Spinal cord (tissue), 10 donors: Measurements from ENCODE around the gene CACNA2D2. TPM values are rescaled to one million over a fixed set of nuclear protein-coding genes. Genes with fewer than 3 reads are reported as not detected.

Experiments used
- DNase-seq, 6 donors: peaks; one replicate each; pipeline versions ENCODE4 v3.0.0 to v3.0.0-alpha.2; 2013 to 2015; ENCODE audit warnings: low spot score in 6 of 6, low read depth in 4 of 6
- H3K27ac ChIP-seq: one replicate; pipeline ENCODE4 v1.5.1; 2013; ENCODE audit warnings: low read depth, low read length, control low read depth
- H3K27me3 ChIP-seq: one replicate; pipeline ENCODE4 v1.6.1; 2013; ENCODE audit warnings: low read length; ENCODE audit not compliant: control insufficient read depth, insufficient read depth
- H3K36me3 ChIP-seq: one replicate; pipeline ENCODE4 v1.6.1; 2013; ENCODE audit warnings: low read length; ENCODE audit not compliant: control insufficient read depth, insufficient read depth
- H3K4me1 ChIP-seq: one replicate; pipeline ENCODE4 v1.6.1; 2013; ENCODE audit warnings: low read length; ENCODE audit not compliant: control insufficient read depth, insufficient read depth
- H3K4me3 ChIP-seq: one replicate; pipeline ENCODE4 v1.5.1; 2013; ENCODE audit warnings: low read depth, low read length, control low read depth
- H3K9me3 ChIP-seq: one replicate; pipeline ENCODE4 v1.6.1; 2013; ENCODE audit warnings: low read length; ENCODE audit not compliant: control insufficient read depth, insufficient read depth
- WGBS: methylation state at CpG from one replicate; pipeline ENCODE4 v1.1.5; 2013; ENCODE audit warnings: missing lambda C conversion rate; ENCODE audit not compliant: insufficient coverage; 5-methylcytosine and 5-hydroxymethylcytosine counted together
- polyA plus RNA-seq, 2 donors: library from polyadenylated mRNA; unstranded; fragments of 120-200 nt; gene quantifications; one replicate each; pipeline ENCODE4 v1.2.1, GENCODE V29; 2013; ENCODE audit not compliant: insufficient read length in 2 of 2
- total RNA-seq, 2 donors: library from RNA; depleted of rRNA in 1 of 2; stranded (reverse); fragments of 120-200 nt in 1 of 2; fragments of >200 nt in 1 of 2; gene quantifications; one replicate each; pipeline versions ENCODE4 v1.2.3 to v1.2.4, GENCODE V29; 2013 to 2014
- donor health status: healthy.

Gene CACNA2D2
- total and polyA plus RNA-seq, 4 donors = 11.6 to 59.2 (median 38.3) TPM

DNA sequence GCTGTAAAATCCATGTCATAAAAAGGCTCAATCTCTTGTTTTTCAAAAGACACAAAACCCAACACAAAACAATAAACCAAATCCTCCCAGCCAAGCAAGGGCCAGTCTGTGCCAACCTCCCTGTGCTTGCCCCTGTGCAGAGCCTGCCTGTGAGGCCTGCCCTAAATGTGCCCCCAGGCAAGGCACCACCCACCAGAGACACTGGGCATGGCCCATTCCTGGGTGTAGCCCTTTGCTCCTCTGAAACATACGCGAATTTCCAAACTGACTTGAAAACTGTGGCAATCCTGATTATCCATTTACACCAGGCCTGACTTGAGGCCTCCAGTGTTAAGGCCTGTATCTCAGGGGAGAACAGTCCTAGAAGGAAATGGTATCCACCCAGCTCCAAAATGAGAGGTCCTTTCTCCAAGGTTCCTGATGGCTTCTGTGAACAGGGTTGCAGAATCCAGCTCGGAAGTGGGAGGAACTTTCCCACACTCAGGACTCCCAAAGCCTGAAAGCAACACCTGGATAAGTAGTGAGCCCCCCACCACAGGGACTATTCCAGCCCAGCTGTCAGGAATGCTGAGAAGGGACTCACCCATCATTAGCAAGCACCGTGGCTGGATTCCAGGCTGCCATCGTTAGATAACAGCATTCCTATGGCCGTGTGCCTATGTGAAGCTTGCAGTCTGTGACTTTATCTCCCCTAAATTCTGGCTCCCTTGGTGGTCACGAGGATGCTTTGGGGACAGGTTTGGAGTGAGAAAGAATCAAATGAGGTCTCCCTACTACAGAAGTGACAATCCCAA, 61.8 kb downstream of the CACNA2D2 start:
- Histone ChIP-seq H3K27me3 (no peaks in the 10 kb centered on the region), H3K4me1 (peaks cover 64% of the 10 kb centered on the region), H3K27ac (no peak overlapping the region), H3K9me3 (no peaks in the 10 kb centered on the region), H3K36me3 (peaks cover 7% of the 10 kb centered on the region), H3K4me3 (no peak overlapping the region)
- WGBS = 70% methylated on average over 7 of the region's 7 CpGs
- DNase-seq = peak in 1 of 6 donors; percentile 44

GRCh38 chr3:50436114-50436674, 67.2 kb downstream of the CACNA2D2 start:
- Histone ChIP-seq H3K4me1 (peaks cover 66% of the 10 kb centered on the region), H3K9me3 (no peaks in the 10 kb centered on the region), H3K36me3 (peaks cover 20% of the 10 kb centered on the region), H3K27me3 (no peaks in the 10 kb centered on the region), H3K27ac (no peak overlapping the region), H3K4me3 (no peak overlapping the region)
- WGBS = 19% methylated on average over 5 of the region's 5 CpGs
- peak in 2 of 6 donors; percentile 64 to 73 for DNase-seq

DNA sequence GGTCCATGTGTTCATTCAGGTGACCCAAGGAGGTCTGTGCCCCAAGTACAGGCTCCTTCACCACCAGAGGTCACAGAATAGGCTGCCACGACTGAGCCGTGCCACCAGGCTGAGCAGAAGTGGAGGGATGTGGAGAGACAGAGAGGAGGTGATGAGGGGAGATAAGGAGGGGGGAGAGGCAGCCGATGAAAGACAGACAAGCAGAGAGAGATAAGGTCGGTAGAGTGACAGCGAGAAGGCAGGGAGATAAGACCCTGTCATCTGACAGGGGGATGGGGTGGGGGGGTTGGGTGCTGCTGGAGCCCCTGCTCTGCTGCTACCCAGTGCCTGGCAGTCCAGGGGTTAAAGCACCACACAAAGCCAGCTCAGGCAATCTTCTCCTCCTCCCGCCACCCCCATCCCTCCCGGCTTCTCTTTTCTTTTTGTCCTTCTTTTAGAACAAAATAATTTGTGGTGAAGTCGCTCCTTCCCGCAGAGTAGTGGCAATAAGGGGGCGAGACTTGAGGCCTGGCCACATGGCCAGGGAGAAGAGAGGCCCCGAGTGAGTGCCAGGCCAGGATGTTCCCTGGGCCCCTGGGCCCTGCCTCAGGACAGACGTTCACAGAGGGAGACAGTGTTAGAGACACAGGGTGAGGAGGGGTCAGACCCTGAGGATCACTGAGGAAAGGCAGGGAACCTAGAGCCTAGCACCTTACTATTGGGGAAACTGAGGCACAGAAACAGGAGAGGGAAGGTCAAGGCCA, 67.9 kb downstream of the CACNA2D2 start:
- 32% methylated on average over 10 of the region's 12 CpGs for WGBS
- Histone ChIP-seq H3K27me3 (no peaks in the 10 kb centered on the region), H3K4me1 (peaks cover 66% of the 10 kb centered on the region), H3K27ac (no peak overlapping the region), H3K4me3 (no peak overlapping the region), H3K9me3 (no peaks in the 10 kb centered on the region), H3K36me3 (peaks cover 22% of the 10 kb centered on the region)
- peak in 1 of 6 donors; percentile 40 for DNase-seq

DNA sequence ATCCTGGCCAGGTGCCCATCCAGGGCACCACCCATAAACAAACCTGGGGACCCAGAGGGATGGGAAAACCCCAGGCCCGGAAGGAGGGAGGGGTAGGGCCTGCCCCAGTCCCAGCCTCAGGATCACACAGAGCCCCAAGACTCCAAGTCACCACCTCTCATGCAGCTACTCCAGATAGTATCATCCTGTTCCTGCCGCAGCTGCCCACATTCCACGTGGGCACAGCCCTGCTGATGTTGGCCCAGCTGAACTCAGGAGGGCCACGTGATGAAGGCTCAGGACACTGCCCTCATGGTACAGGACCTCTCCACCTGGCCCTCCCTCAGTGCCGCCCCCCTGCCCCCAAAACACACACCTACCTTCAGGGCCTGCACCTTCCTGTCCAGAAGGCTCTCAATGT, 69.5 kb downstream of the CACNA2D2 start:
- 97% methylated on average over 5 of the region's 5 CpGs for WGBS
- Histone ChIP-seq H3K27ac (no peak overlapping the region), H3K36me3 (peaks cover 22% of the 10 kb centered on the region), H3K4me1 (peaks cover 62% of the 10 kb centered on the region), H3K27me3 (no peaks in the 10 kb centered on the region), H3K9me3 (no peaks in the 10 kb centered on the region), H3K4me3 (no peak overlapping the region)
- DNase-seq = no peak

GRCh38 chr3:50430950-50431435, 72.4 kb downstream of the CACNA2D2 start:
- Histone ChIP-seq H3K4me1 (peaks cover 52% of the 10 kb centered on the region), H3K36me3 (peaks cover 24% of the 10 kb centered on the region), H3K4me3 (no peak overlapping the region), H3K9me3 (no peaks in the 10 kb centered on the region), H3K27ac (peak overlapping the region; percentile 44), H3K27me3 (no peaks in the 10 kb centered on the region)
- WGBS = 29% methylated on average over 3 of the region's 4 CpGs
- peak in 2 of 6 donors; percentile 64 to 71 for DNase-seq

- 93% methylated on average over 4 of the region's 4 CpGs for WGBS
- Histone ChIP-seq H3K27ac (no peak overlapping the region), H3K27me3 (no peaks in the 10 kb centered on the region)
Measured at GRCh38 chr3:50430191-50430590, 73.2 kb downstream of the CACNA2D2 start.

DNA sequence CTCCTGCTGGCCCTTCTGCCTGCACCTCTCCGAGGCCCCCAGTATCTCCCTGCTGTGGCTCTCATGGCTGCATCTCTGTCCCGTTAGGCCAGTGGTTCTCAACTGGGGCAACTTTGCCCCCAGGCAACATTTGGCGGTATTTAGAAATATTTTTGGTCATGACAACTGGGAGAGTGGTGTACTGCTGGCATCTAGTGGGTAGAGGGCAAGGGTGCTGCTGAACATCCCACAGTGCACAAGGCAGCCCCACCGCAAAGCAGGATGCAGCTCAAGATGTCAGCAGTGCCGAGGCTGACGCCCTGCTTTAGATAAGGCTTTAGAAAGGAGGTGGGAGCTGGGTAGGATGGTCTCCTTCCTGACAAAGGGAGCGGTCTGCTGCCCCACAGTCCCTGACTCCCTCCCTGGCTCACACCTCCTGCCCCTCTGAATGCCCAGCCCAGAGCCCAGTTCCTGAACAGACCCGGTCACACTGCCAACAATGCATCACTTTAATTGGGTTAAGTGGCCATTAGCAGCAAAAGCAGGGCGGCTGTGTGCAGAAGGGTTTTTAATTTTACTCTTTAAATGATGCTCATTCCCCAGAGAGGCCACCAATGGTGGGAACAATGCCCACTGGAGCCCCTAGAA, 75.3 kb downstream of the CACNA2D2 start:
- no peak overlapping the region for H3K27ac ChIP-seq
- no peaks in the 10 kb centered on the region for H3K9me3 ChIP-seq
- peak in 1 of 6 donors; percentile 55 for DNase-seq
- 80% methylated on average over 5 of the region's 9 CpGs for WGBS
- H3K36me3 ChIP-seq = peaks cover 11% of the 10 kb centered on the region
- no peaks in the 10 kb centered on the region for H3K27me3 ChIP-seq
- peaks cover 58% of the 10 kb centered on the region for H3K4me1 ChIP-seq
- H3K4me3 ChIP-seq = no peak overlapping the region

More at GRCh38 chr3:50430191-50430590, 73.2 kb downstream of the CACNA2D2 start:
- no peak overlapping the region for H3K4me3 ChIP-seq
- H3K4me1 ChIP-seq = peaks cover 44% of the 10 kb centered on the region
- DNase-seq = no peak
- no peaks in the 10 kb centered on the region for H3K9me3 ChIP-seq
- peaks cover 24% of the 10 kb centered on the region for H3K36me3 ChIP-seq

GRCh38 chr3:50427217-50427616, 76.2 kb downstream of the CACNA2D2 start:
- H3K4me3 ChIP-seq = no peak overlapping the region
- no peaks in the 10 kb centered on the region for H3K9me3 ChIP-seq
- H3K27ac ChIP-seq = no peak overlapping the region
- WGBS = 65% methylated on average over 12 of the region's 13 CpGs
- H3K36me3 ChIP-seq = peaks cover 8% of the 10 kb centered on the region
- DNase-seq = peak in 2 of 6 donors; percentile 9 to 37
- peaks cover 59% of the 10 kb centered on the region for H3K4me1 ChIP-seq
- no peaks in the 10 kb centered on the region for H3K27me3 ChIP-seq

DNA sequence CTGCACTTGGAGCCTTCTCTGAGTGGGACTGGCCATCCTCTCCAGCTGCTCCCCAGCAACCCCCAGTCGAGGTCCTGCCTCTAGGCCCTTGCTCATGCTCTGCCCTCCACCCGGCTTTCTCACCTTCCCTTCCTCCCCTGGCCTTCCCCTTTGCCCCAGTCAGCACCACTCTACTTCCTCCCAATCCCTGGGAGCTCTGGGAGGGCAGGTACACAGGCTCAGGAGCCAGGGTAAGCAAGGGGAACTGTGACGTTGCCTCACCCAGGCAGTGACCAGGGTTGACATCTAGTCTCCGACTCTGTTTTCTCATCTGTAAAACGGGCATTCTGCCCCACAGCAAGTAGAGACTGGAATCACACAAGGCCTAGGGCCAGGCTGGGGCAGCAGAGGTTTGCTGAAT, 77.5 kb downstream of the CACNA2D2 start:
- H3K4me3 ChIP-seq = no peak overlapping the region
- no peak overlapping the region for H3K27ac ChIP-seq
- H3K36me3 ChIP-seq = peaks cover 3% of the 10 kb centered on the region
- 89% methylated on average over 5 of the region's 5 CpGs for WGBS
- H3K4me1 ChIP-seq = peaks cover 49% of the 10 kb centered on the region
- H3K27me3 ChIP-seq = no peaks in the 10 kb centered on the region
- DNase-seq = no peak
- H3K9me3 ChIP-seq = no peaks in the 10 kb centered on the region
